ENCODE results near the gene HTRA2.

HTRA2 gene

GRCh38 chr2:74552914-74553811 lies 23.4 kb downstream of the HTRA2 start:
- no peak for TF ChIP-seq EZH2phosphoT487 (IDR thresholded peaks at IDR 0.05; ENCODE audit: borderline replicate concordance)
- TF ChIP-seq CTCF (conservative IDR thresholded peaks at IDR 0.05; ENCODE audit: low read length): no peak
- H3K4me1 ChIP-seq (ENCODE audit: insufficient read depth, low read length, poor library complexity, severe bottlenecking): peaks cover 39% of the 10 kb centered on the region
- H3K27me3 ChIP-seq (ENCODE audit: insufficient read depth, low read length, poor library complexity, severe bottlenecking): no peaks in the 10 kb centered on the region
- peaks cover 9% of the 10 kb centered on the region for H4K20me1 ChIP-seq (ENCODE audit: insufficient read depth, low read length, poor library complexity, severe bottlenecking)
- H3K9me2 ChIP-seq (replicated peaks; ENCODE audit: low read depth, low read length): no peaks in the 10 kb centered on the region
- peak overlapping the region; percentile 97 for H3K9ac ChIP-seq (ENCODE audit: low read depth, low read length, poor library complexity, severe bottlenecking)
- no peaks in the 10 kb centered on the region for H3K9me3 ChIP-seq (ENCODE audit: insufficient read depth, low read depth, low read length)
- H3K79me2 ChIP-seq (ENCODE audit: insufficient read depth, low read length): peaks cover 26% of the 10 kb centered on the region
- H3K4me3 ChIP-seq (ENCODE audit: low read length, poor library complexity, severe bottlenecking): peak overlapping the region; percentile 100
- H2AFZ ChIP-seq (ENCODE audit: low read length): peak overlapping the region; percentile 99; the same call in 1 of the 2 replicates
- peak overlapping the region; percentile 95 for H3K4me2 ChIP-seq (ENCODE audit: low read depth, low read length, poor library complexity, severe bottlenecking)
- H3F3A ChIP-seq (ENCODE audit: low read depth): no peaks in the 10 kb centered on the region
- no peaks in the 10 kb centered on the region for H3K36me3 ChIP-seq (ENCODE audit: insufficient read depth, low read length)

GRCh38 chr2:74553892-74554819 lies 24.4 kb downstream of the HTRA2 start, which contains the start of the genes DOK1 and LOXL3:
TSS of gene DOK1 (plus strand) at chr2:74554720. CDS start at chr2:74554755, 35 bp downstream.
TSS of gene LOXL3 (minus strand) at chr2:74553942. CDS start at chr2:74552634, 1,308 bp downstream.
- Histone ChIP-seq H3K4me1 (ENCODE audit: insufficient read depth, low read length, poor library complexity, severe bottlenecking) (peaks cover 39% of the 10 kb centered on the region), H4K20me1 (ENCODE audit: insufficient read depth, low read length, poor library complexity, severe bottlenecking) (peaks cover 9% of the 10 kb centered on the region), H3K79me2 (ENCODE audit: insufficient read depth, low read length) (peaks cover 26% of the 10 kb centered on the region), H3K9ac (ENCODE audit: low read depth, low read length, poor library complexity, severe bottlenecking) (peak within 1 kb of the TSS; percentile 97), H3K4me2 (ENCODE audit: low read depth, low read length, poor library complexity, severe bottlenecking) (peak within 1 kb of the TSS; percentile 95), H3K27me3 (ENCODE audit: insufficient read depth, low read length, poor library complexity, severe bottlenecking) (no peaks in the 10 kb centered on the region), H3K9me3 (ENCODE audit: insufficient read depth, low read depth, low read length) (no peaks in the 10 kb centered on the region), H3K36me3 (ENCODE audit: insufficient read depth, low read length) (no peaks in the 10 kb centered on the region), H3K4me3 (ENCODE audit: low read length, poor library complexity, severe bottlenecking) (peak within 1 kb of the TSS; percentile 100), H2AFZ (ENCODE audit: low read length) (peak within 1 kb of the TSS; percentile 99), H3F3A (ENCODE audit: low read depth) (no peaks in the 10 kb centered on the region), H3K9me2 (replicated peaks; ENCODE audit: low read depth, low read length) (no peaks in the 10 kb centered on the region)
- TF ChIP-seq CTCF (conservative IDR thresholded peaks at IDR 0.05; ENCODE audit: low read length) (no peak), EZH2phosphoT487 (IDR thresholded peaks at IDR 0.05; ENCODE audit: borderline replicate concordance) (no peak)

GRCh38 chr2:74554820-74555531 lies 25.2 kb downstream of the HTRA2 start:
- Histone ChIP-seq H3K27me3 (ENCODE audit: insufficient read depth, low read length, poor library complexity, severe bottlenecking) (no peaks in the 10 kb centered on the region), H2AFZ (ENCODE audit: low read length) (peak overlapping the region; percentile 99), H3K4me2 (ENCODE audit: low read depth, low read length, poor library complexity, severe bottlenecking) (peak overlapping the region; percentile 95)

More at GRCh38 chr2:74554820-74555531, 25.2 kb downstream of the HTRA2 start:
- no peaks in the 10 kb centered on the region for H3K9me3 ChIP-seq (ENCODE audit: insufficient read depth, low read depth, low read length)
- H3F3A ChIP-seq (ENCODE audit: low read depth): no peaks in the 10 kb centered on the region
- H3K36me3 ChIP-seq (ENCODE audit: insufficient read depth, low read length): no peaks in the 10 kb centered on the region
- no peaks in the 10 kb centered on the region for H3K9me2 ChIP-seq (replicated peaks; ENCODE audit: low read depth, low read length)
- TF ChIP-seq EZH2phosphoT487 (IDR thresholded peaks at IDR 0.05; ENCODE audit: borderline replicate concordance): no peak
- no peak for TF ChIP-seq CTCF (conservative IDR thresholded peaks at IDR 0.05; ENCODE audit: low read length)
- H3K9ac ChIP-seq (ENCODE audit: low read depth, low read length, poor library complexity, severe bottlenecking): peak overlapping the region; percentile 97
- H3K4me3 ChIP-seq (ENCODE audit: low read length, poor library complexity, severe bottlenecking): peak overlapping the region; percentile 100
- peaks cover 39% of the 10 kb centered on the region for H3K4me1 ChIP-seq (ENCODE audit: insufficient read depth, low read length, poor library complexity, severe bottlenecking)
- H4K20me1 ChIP-seq (ENCODE audit: insufficient read depth, low read length, poor library complexity, severe bottlenecking): peaks cover 9% of the 10 kb centered on the region
- H3K79me2 ChIP-seq (ENCODE audit: insufficient read depth, low read length): peaks cover 26% of the 10 kb centered on the region

All from Loucy (cell line).